ENCODE measurements around the gene PDGFD. TPM values are rescaled to one million over a fixed set of nuclear protein-coding genes. Genes with fewer than 3 reads are reported as not detected.

The PDGFD gene
- total RNA-seq, 1 donor from 2014 or later = 0.53 TPM

- Histone ChIP-seq H3K36me3 (ENCODE audit: control insufficient read depth, insufficient read depth, low read length) (no peaks in the 10 kb centered on the region), H3K4me3 (ENCODE audit: low read depth, low read length) (no peak overlapping the region), H3K27me3 (ENCODE audit: control insufficient read depth, insufficient read depth, low read length) (no peaks in the 10 kb centered on the region)
- FAIRE-seq (no peak), DNase-seq (ENCODE audit: low read depth) (no peak)
- TF ChIP-seq CTCF (IDR thresholded peaks at IDR 0.05; ENCODE audit: insufficient read depth, low read length, severe bottlenecking) = no peak
Observed at GRCh38 chr11:103942646-103943045, 221.3 kb downstream of the PDGFD start.

- H3K36me3 ChIP-seq (ENCODE audit: control insufficient read depth, insufficient read depth, low read length) = no peaks in the 10 kb centered on the region
- no peak for TF ChIP-seq CTCF (IDR thresholded peaks at IDR 0.05; ENCODE audit: insufficient read depth, low read length, severe bottlenecking)
- DNase-seq (ENCODE audit: low read depth) (peak; percentile 86), FAIRE-seq (no peak)
- H3K4me3 ChIP-seq (ENCODE audit: low read depth, low read length) = no peak overlapping the region
- no peaks in the 10 kb centered on the region for H3K27me3 ChIP-seq (ENCODE audit: control insufficient read depth, insufficient read depth, low read length)
Observed at GRCh38 chr11:103940551-103940950, 223.4 kb downstream of the PDGFD start.

GRCh38 chr11:103939694-103940093, 224.3 kb downstream of the PDGFD start:
- no peak for DNase-seq (ENCODE audit: low read depth)
- Histone ChIP-seq H3K36me3 (ENCODE audit: control insufficient read depth, insufficient read depth, low read length) (no peaks in the 10 kb centered on the region), H3K4me3 (ENCODE audit: low read depth, low read length) (no peak overlapping the region), H3K27me3 (ENCODE audit: control insufficient read depth, insufficient read depth, low read length) (no peaks in the 10 kb centered on the region)
- TF ChIP-seq CTCF (IDR thresholded peaks at IDR 0.05; ENCODE audit: insufficient read depth, low read length, severe bottlenecking) = no peak
- FAIRE-seq = no peak

- FAIRE-seq (no peak), DNase-seq (ENCODE audit: low read depth) (no peak)
- no peak for TF ChIP-seq CTCF (IDR thresholded peaks at IDR 0.05; ENCODE audit: insufficient read depth, low read length, severe bottlenecking)
Observed at GRCh38 chr11:103936059-103936458, 227.9 kb downstream of the PDGFD start.

GRCh38 chr11:103935219-103935618, 228.7 kb downstream of the PDGFD start:
- no peak for TF ChIP-seq CTCF (IDR thresholded peaks at IDR 0.05; ENCODE audit: insufficient read depth, low read length, severe bottlenecking)
- H3K4me3 ChIP-seq (ENCODE audit: low read depth, low read length) = no peak overlapping the region
- DNase-seq (ENCODE audit: low read depth) (no peak), FAIRE-seq (no peak)
- H3K36me3 ChIP-seq (ENCODE audit: control insufficient read depth, insufficient read depth, low read length) = no peaks in the 10 kb centered on the region
- no peaks in the 10 kb centered on the region for H3K27me3 ChIP-seq (ENCODE audit: control insufficient read depth, insufficient read depth, low read length)

More at GRCh38 chr11:103936059-103936458, 227.9 kb downstream of the PDGFD start:
- H3K27me3 ChIP-seq (ENCODE audit: control insufficient read depth, insufficient read depth, low read length) = no peaks in the 10 kb centered on the region
- H3K36me3 ChIP-seq (ENCODE audit: control insufficient read depth, insufficient read depth, low read length) = no peaks in the 10 kb centered on the region
- no peak overlapping the region for H3K4me3 ChIP-seq (ENCODE audit: low read depth, low read length)

- no peak for TF ChIP-seq CTCF (IDR thresholded peaks at IDR 0.05; ENCODE audit: insufficient read depth, low read length, severe bottlenecking)
- Histone ChIP-seq H3K27me3 (ENCODE audit: control insufficient read depth, insufficient read depth, low read length) (no peaks in the 10 kb centered on the region), H3K4me3 (ENCODE audit: low read depth, low read length) (no peak overlapping the region), H3K36me3 (ENCODE audit: control insufficient read depth, insufficient read depth, low read length) (no peaks in the 10 kb centered on the region)
- DNase-seq (ENCODE audit: low read depth) (no peak), FAIRE-seq (no peak)
Observed at GRCh38 chr11:103929170-103929903, 234.6 kb downstream of the PDGFD start.
